HEK293 (cell line): ENCODE results near the gene CD177.
"Not testable (repeated sequence)": the region's sequence is repeated elsewhere in the genome, so short reads cannot be mapped to it uniquely, and the experiment has no call there.

Source experiments
- CTCF ChIA-PET: fragments of 350-600 bp; formaldehyde crosslinking; extraction: SDS; loops from one replicate; lab custom pipeline; 2021; ENCODE audit warnings: antibody characterized with exemption; lab: Yijun Ruan, JAX
- POLR2A ChIA-PET: fragments of 300-600 bp; formaldehyde crosslinking; extraction: SDS; loops from one replicate; lab custom pipeline; 2020; ENCODE audit warnings: antibody characterized with exemption, inconsistent platforms; lab: Yijun Ruan, JAX
- H3K27ac ChIP-seq: fragments of 200-500 bp; sonication (Bioruptor generic); 2 replicates; pipeline ENCODE4 v1.5.1; 2014; ENCODE audit warnings: low read depth, low read length, control low read depth, inconsistent platforms; ENCODE audit errors: extremely low read depth
- H3K36me3 ChIP-seq, 2 experiments: fragments of 200-500 bp in 1 of 2; sonication (Bioruptor generic) in 1 of 2; 1 replicate in 1 of 2; 2 replicates in 1 of 2; pipeline ENCODE4 v1.5.1; 2014 to 2017; ENCODE audit warnings: inconsistent platforms in 2 of 2, low read length in 2 of 2; ENCODE audit not compliant: control insufficient read depth in 2 of 2, insufficient read depth in 1 of 2
- H3K4me1 ChIP-seq: fragments of 200-500 bp; sonication (Bioruptor generic); 2 replicates; pipeline ENCODE4 v1.5.1; 2014; ENCODE audit warnings: mild to moderate bottlenecking, low read length, inconsistent platforms; ENCODE audit not compliant: control insufficient read depth, insufficient read depth
- H3K4me3 ChIP-seq: 2 replicates; pipeline ENCODE4 v1.5.1; 2011; ENCODE audit warnings: low read depth, mild to moderate bottlenecking, control low read depth, low read length, moderate library complexity
- H3K9me3 ChIP-seq: fragments of 200-500 bp; sonication (Bioruptor generic); 2 replicates; pipeline ENCODE4 v1.5.1; 2014; ENCODE audit warnings: low read depth, low read length, inconsistent platforms; ENCODE audit not compliant: control insufficient read depth, insufficient read depth
- FEZF1 ChIP-seq: fragments of 450-650 bp; formaldehyde crosslinking; IDR thresholded peaks from 2 replicates; pipeline ENCODE4 v1.5.1; 2016; ENCODE audit warnings: missing biosample characterization, missing genetic modification characterization
- PRDM10 ChIP-seq: fragments of 450-650 bp; formaldehyde crosslinking; IDR thresholded peaks from 2 replicates; pipeline ENCODE4 v1.5.1; 2016; ENCODE audit warnings: missing biosample characterization, missing genetic modification characterization
- SALL2 ChIP-seq: fragments of 450-650 bp; formaldehyde crosslinking; IDR thresholded peaks from 2 replicates; pipeline ENCODE4 v1.5.0; 2017; ENCODE audit warnings: missing biosample characterization, mild to moderate bottlenecking, missing genetic modification characterization, borderline replicate concordance
- WT1 ChIP-seq: fragments of 450-650 bp; formaldehyde crosslinking; IDR thresholded peaks from 2 replicates; pipeline ENCODE4 v1.5.1; 2016; ENCODE audit warnings: missing biosample characterization, missing genetic modification characterization
- ZNF140 ChIP-seq: fragments of 450-650 bp; formaldehyde crosslinking; IDR thresholded peaks from 2 replicates; pipeline ENCODE4 v1.5.1; 2016; ENCODE audit warnings: missing biosample characterization, missing genetic modification characterization
- ZNF18 ChIP-seq: fragments of 450-650 bp; formaldehyde crosslinking; IDR thresholded peaks from 2 replicates; pipeline ENCODE4 v1.5.1; 2016; ENCODE audit warnings: missing biosample characterization, missing genetic modification characterization
- ZNF280D ChIP-seq: fragments of 450-650 bp; formaldehyde crosslinking; IDR thresholded peaks from 2 replicates; pipeline ENCODE4 v1.5.1; 2016; ENCODE audit warnings: missing biosample characterization, missing genetic modification characterization
- ZNF335 ChIP-seq: fragments of 450-650 bp; formaldehyde crosslinking; conservative IDR thresholded peaks from 2 replicates; pipeline ENCODE4 v1.5.1; 2016; ENCODE audit warnings: missing biosample characterization, missing genetic modification characterization
- ZNF518A ChIP-seq: fragments of 450-650 bp; formaldehyde crosslinking; conservative IDR thresholded peaks from 2 replicates; pipeline ENCODE4 v1.5.1; 2016; ENCODE audit warnings: low read depth, missing biosample characterization, missing genetic modification characterization
- ZNF776 ChIP-seq: fragments of 450-650 bp; formaldehyde crosslinking; IDR thresholded peaks from 2 replicates; pipeline ENCODE4 v1.5.0; 2017; ENCODE audit warnings: missing biosample characterization, missing genetic modification characterization, borderline replicate concordance
- ZNF830 ChIP-seq: fragments of 450-650 bp; IDR thresholded peaks from 2 replicates; pipeline ENCODE4 v1.5.0; 2018; ENCODE audit warnings: missing biosample characterization, missing genetic modification characterization, low read depth, mild to moderate bottlenecking, moderate library complexity
- ZSCAN4 ChIP-seq: fragments of 450-650 bp; formaldehyde crosslinking; IDR thresholded peaks from 2 replicates; pipeline ENCODE4 v1.5.1; 2017; ENCODE audit warnings: missing biosample characterization, missing genetic modification characterization

Gene CD177

DNA sequence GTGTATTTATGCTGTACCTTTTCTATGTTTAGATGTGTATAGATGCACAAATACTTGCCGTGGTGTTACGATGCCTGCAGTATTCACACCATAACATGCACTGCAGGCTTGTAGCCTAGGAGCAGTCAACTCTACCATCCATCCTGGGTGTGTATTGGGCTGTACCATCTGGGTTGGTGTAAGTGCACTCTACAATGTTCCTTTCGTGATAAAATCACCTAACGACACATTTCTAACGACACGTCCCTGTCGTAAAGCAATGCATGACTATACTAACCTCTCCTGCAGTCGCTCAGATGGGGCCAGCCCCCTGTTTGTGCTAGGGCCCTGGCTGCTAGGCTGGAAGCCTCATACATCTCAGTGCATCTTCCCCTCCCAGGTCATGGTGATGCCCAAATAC lies 18.4 kb downstream of the CD177 start:
- Histone ChIP-seq H3K27ac (no peak overlapping the region), H3K4me3 (no peak overlapping the region), H3K4me1 (0 out of 2 replicates have a peak, but pooled peaks cover 6% of the 10 kb centered on the region), H3K36me3 (no peaks in the 10 kb centered on the region), H3K9me3 (no peaks in the 10 kb centered on the region)
- ChIA-PET CTCF (no interaction called here), POLR2A (no interaction called here)
- TF ChIP-seq FEZF1: no peak
- TF ChIP-seq PRDM10: peak; percentile 90
- 0 out of 2 replicates have a peak, but pooled peaks have one; percentile 13 for TF ChIP-seq ZNF18 (tag by site-specific recombination)

DNA sequence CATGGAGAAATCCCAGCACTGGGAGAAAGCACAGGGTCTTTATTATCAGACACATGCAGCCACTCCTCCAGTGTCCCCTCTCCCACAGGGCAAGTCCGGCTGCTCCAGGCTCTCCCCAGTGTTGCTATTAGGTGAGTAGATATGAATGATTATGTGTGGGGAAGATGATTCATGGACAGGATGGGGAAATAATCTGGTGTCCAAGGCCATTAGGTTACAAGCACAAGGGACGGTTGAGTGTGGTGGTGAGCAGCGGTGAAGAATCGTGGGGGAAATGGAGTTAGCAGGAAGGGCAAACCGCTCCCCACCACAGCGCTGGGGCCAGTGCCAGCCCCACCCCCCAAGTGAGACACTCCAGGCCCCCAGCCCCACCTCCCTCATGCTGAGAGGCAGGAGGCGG lies 19.0 kb downstream of the CD177 start:
- ChIA-PET POLR2A (no interaction called here), CTCF (interaction anchor here (0.6 to 1.0 kb wide), 2 partner anchors 56 to 183 kb away, joined by 3 to 6 read pairs; no protein-coding TSS in a partner anchor)
- no peaks in the 10 kb centered on the region for H3K36me3 ChIP-seq
- H3K4me3 ChIP-seq: no peak overlapping the region
- H3K27ac ChIP-seq: no peak overlapping the region
- no peak for TF ChIP-seq ZNF140
- no peak for TF ChIP-seq ZNF518A (tag by site-specific recombination)
- no peak for TF ChIP-seq ZNF776 (tag by site-specific recombination)
- TF ChIP-seq ZNF830: no peak
- TF ChIP-seq SALL2: no peak
- no peak for TF ChIP-seq WT1 (tag by site-specific recombination)
- TF ChIP-seq ZSCAN4 (tag by site-specific recombination): no peak
- no peak for TF ChIP-seq ZNF280D (tag by site-specific recombination)
- no peak for TF ChIP-seq ZNF335 (tag by site-specific recombination)
- H3K4me1 ChIP-seq: 0 out of 2 replicates have a peak, but pooled peaks cover 6% of the 10 kb centered on the region
- no peaks in the 10 kb centered on the region for H3K9me3 ChIP-seq

GRCh38 chr19:43377624-43378023 lies 24.1 kb downstream of the CD177 start:
- POLR2A ChIA-PET, CTCF ChIA-PET: not testable (repeated sequence)

More at GRCh38 chr19:43377624-43378023, 24.1 kb downstream of the CD177 start:
- H3K36me3 ChIP-seq, H3K4me1 ChIP-seq, H3K27ac ChIP-seq, H3K9me3 ChIP-seq, H3K4me3 ChIP-seq: not testable (repeated sequence)
